Glutamatergic neuron (in vitro differentiated cells): ENCODE data around the gene KLHL40. TPM values are rescaled to one million over a fixed set of nuclear protein-coding genes. Genes with fewer than 3 reads are reported as not detected.

Source experiments
- DNase-seq: peaks from one replicate; pipeline ENCODE4 v3.0.0; 2022
- H3K27ac Mint-ChIP-seq: one replicate; pipeline ENCODE4 v1.8.0; 2020; ENCODE audit warnings: mild to moderate bottlenecking, mixed read lengths, inconsistent platforms; ENCODE audit not compliant: unreplicated experiment
- H3K27me3 Mint-ChIP-seq: one replicate; pipeline ENCODE4 v1.8.0; 2020; ENCODE audit warnings: mild to moderate bottlenecking, moderate library complexity, mixed read lengths, inconsistent platforms; ENCODE audit not compliant: unreplicated experiment
- H3K36me3 Mint-ChIP-seq: one replicate; pipeline ENCODE4 v1.8.0; 2020; ENCODE audit warnings: mild to moderate bottlenecking, mixed read lengths, inconsistent platforms; ENCODE audit not compliant: unreplicated experiment
- H3K4me1 Mint-ChIP-seq: one replicate; pipeline ENCODE4 v1.8.0; 2020; ENCODE audit warnings: mild to moderate bottlenecking, low read depth, mixed read lengths, inconsistent platforms; ENCODE audit not compliant: unreplicated experiment
- H3K4me3 Mint-ChIP-seq: one replicate; pipeline ENCODE4 v1.8.0; 2020; ENCODE audit warnings: mild to moderate bottlenecking, mixed read lengths, inconsistent platforms; ENCODE audit not compliant: unreplicated experiment
- H3K9me3 Mint-ChIP-seq: one replicate; pipeline ENCODE4 v1.8.0; 2020; ENCODE audit warnings: mild to moderate bottlenecking, moderate library complexity, mixed read lengths, inconsistent platforms; ENCODE audit not compliant: unreplicated experiment
- total RNA-seq: library from RNA; stranded (reverse); fragmentation: NEBNext Ultra II Directional; extraction: Animal tissue kit (Norgen Biotek cat#: 25700); gene quantifications from one replicate; pipeline ENCODE4 v1.2.1, GENCODE V29; 2021; ENCODE audit not compliant: unreplicated experiment
- TF ChIP-seq, protein P1 (sequence below): fragments of 200-600 bp; sonication (generic); IDR thresholded peaks from one replicate; pipeline ENCODE4 v1.5.0; 2021; ENCODE audit not compliant: partially characterized antibody, unreplicated experiment

The KLHL40 gene
- total RNA-seq, 1 donor from 2014 or later, result 0.44 TPM

- H3K36me3 Mint-ChIP-seq, result peaks cover 8% of the 10 kb centered on the region
- peaks cover 22% of the 10 kb centered on the region for H3K27me3 Mint-ChIP-seq
- TF ChIP-seq, protein P1, sequence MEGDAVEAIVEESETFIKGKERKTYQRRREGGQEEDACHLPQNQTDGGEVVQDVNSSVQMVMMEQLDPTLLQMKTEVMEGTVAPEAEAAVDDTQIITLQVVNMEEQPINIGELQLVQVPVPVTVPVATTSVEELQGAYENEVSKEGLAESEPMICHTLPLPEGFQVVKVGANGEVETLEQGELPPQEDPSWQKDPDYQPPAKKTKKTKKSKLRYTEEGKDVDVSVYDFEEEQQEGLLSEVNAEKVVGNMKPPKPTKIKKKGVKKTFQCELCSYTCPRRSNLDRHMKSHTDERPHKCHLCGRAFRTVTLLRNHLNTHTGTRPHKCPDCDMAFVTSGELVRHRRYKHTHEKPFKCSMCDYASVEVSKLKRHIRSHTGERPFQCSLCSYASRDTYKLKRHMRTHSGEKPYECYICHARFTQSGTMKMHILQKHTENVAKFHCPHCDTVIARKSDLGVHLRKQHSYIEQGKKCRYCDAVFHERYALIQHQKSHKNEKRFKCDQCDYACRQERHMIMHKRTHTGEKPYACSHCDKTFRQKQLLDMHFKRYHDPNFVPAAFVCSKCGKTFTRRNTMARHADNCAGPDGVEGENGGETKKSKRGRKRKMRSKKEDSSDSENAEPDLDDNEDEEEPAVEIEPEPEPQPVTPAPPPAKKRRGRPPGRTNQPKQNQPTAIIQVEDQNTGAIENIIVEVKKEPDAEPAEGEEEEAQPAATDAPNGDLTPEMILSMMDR, result no peak
- DNase-seq, result no peak
- peaks cover 41% of the 10 kb centered on the region for H3K4me1 Mint-ChIP-seq
- peak within 1 kb of the TSS; percentile 91 for H3K27ac Mint-ChIP-seq
- H3K4me3 Mint-ChIP-seq, result peak within 1 kb of the TSS; percentile 93
- peaks cover 18% of the 10 kb centered on the region for H3K9me3 Mint-ChIP-seq
These were observed 31.6 kb upstream of the KLHL40 start, which contains the start of gene ZBTB47 for GRCh38 chr3:42653560-42654330. Gene ZBTB47, plus strand, starts transcription at chr3:42653697. Its CDS starts 4,659 bp downstream, at chr3:42658356.

- H3K27ac Mint-ChIP-seq, result no peak overlapping the region
- H3K4me3 Mint-ChIP-seq, result peak overlapping the region; percentile 49
- peaks cover 22% of the 10 kb centered on the region for H3K27me3 Mint-ChIP-seq
- H3K9me3 Mint-ChIP-seq, result peaks cover 16% of the 10 kb centered on the region
- peak; percentile 71 for DNase-seq
- H3K36me3 Mint-ChIP-seq, result no peaks in the 10 kb centered on the region
- TF ChIP-seq, protein P1, result no peak
- H3K4me1 Mint-ChIP-seq, result peaks cover 38% of the 10 kb centered on the region
These were observed 30.8 kb upstream of the KLHL40 start for GRCh38 chr3:42654331-42655201.

GRCh38 chr3:42655331-42655888 lies 29.9 kb upstream of the KLHL40 start:
- Mint-ChIP-seq H3K27ac (no peak overlapping the region), H3K4me3 (peak overlapping the region; percentile 49), H3K4me1 (peaks cover 35% of the 10 kb centered on the region), H3K9me3 (peaks cover 19% of the 10 kb centered on the region), H3K36me3 (no peaks in the 10 kb centered on the region), H3K27me3 (peaks cover 24% of the 10 kb centered on the region)
- TF ChIP-seq, protein P1, result no peak
- no peak for DNase-seq

- no peak for DNase-seq
- peak overlapping the region; percentile 48 for H3K27ac Mint-ChIP-seq
These were observed 29.2 kb upstream of the KLHL40 start for GRCh38 chr3:42655980-42656679.

More at GRCh38 chr3:42655980-42656679, 29.2 kb upstream of the KLHL40 start:
- peaks cover 31% of the 10 kb centered on the region for H3K4me1 Mint-ChIP-seq
- H3K27me3 Mint-ChIP-seq, result peaks cover 23% of the 10 kb centered on the region
- no peaks in the 10 kb centered on the region for H3K36me3 Mint-ChIP-seq
- peaks cover 17% of the 10 kb centered on the region for H3K9me3 Mint-ChIP-seq
- TF ChIP-seq, protein P1, result no peak
- peak overlapping the region; percentile 28 for H3K4me3 Mint-ChIP-seq
